ENCODE measurements around the gene CASP10. TPM values are rescaled to one million over a fixed set of nuclear protein-coding genes. Genes with fewer than 3 reads are reported as not detected.

The CASP10 gene
- total RNA-seq, 1 experiment from 2014 or later, result 1.2 TPM

DNA sequence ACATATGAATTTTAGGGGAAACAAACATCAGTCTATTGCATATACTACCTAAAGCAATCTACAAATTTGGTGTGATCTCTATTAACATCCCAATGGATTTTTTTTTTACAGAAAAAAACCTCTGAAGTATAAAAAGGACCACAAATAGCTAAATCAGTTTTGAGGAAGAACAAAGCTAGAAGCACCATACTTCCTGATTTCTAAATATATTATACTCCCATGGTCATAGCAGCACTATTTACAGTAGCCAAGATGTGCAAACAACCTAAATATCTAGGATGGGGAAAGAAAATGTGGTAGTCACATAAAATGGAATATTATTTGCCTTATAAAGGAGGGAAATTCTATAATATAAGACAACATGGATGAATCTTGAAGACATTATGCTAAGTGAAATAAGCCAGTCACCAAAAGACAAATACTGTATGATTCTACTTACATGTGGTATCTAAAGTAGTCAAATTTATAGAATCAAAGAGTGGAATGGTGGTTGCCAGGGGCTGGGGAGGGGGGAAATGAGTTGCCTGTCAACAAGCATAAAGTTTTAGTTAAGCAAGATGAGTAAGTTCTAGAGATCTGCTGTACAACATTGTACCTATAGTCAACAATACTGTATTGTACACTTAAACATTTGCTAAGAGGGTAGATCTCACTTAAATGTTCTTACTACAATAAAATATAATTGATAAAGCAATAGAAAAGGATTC lies 59.8 kb downstream of the CASP10 start:
- CTCF ChIA-PET, result interaction anchor here (1.2 kb wide), 1 partner anchor 11 kb away, joined by 5 read pairs; no protein-coding TSS in a partner anchor
- BruUV-seq (replicated peaks), result no TSS peak
- no peaks in the 10 kb centered on the region for H3K36me3 ChIP-seq (ENCODE audit: insufficient read depth, low read length, poor library complexity, severe bottlenecking)
- TF ChIP-seq, protein P1, sequence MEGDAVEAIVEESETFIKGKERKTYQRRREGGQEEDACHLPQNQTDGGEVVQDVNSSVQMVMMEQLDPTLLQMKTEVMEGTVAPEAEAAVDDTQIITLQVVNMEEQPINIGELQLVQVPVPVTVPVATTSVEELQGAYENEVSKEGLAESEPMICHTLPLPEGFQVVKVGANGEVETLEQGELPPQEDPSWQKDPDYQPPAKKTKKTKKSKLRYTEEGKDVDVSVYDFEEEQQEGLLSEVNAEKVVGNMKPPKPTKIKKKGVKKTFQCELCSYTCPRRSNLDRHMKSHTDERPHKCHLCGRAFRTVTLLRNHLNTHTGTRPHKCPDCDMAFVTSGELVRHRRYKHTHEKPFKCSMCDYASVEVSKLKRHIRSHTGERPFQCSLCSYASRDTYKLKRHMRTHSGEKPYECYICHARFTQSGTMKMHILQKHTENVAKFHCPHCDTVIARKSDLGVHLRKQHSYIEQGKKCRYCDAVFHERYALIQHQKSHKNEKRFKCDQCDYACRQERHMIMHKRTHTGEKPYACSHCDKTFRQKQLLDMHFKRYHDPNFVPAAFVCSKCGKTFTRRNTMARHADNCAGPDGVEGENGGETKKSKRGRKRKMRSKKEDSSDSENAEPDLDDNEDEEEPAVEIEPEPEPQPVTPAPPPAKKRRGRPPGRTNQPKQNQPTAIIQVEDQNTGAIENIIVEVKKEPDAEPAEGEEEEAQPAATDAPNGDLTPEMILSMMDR (conservative IDR thresholded peaks at IDR 0.05; ENCODE audit: low read depth, low read length), result no peak
- no peak for TF ChIP-seq EZH2 (IDR thresholded peaks at IDR 0.05; ENCODE audit: borderline replicate concordance, low read depth, low read length, poor library complexity, severe bottlenecking)
- peaks cover 5% of the 10 kb centered on the region for H3K9me3 ChIP-seq (ENCODE audit: low read depth, low read length, poor library complexity, severe bottlenecking)
- no peak overlapping the region for H3K27ac ChIP-seq (ENCODE audit: low read depth, low read length, poor library complexity, severe bottlenecking)
- no peak for DNase-seq (ENCODE audit: low spot score)
- intact Hi-C loops (cut with micrococcal nuclease; ENCODE audit: unreplicated experiment), result no loop called here
- no peaks in the 10 kb centered on the region for H3K4me1 ChIP-seq (ENCODE audit: insufficient read depth, low read length, poor library complexity, severe bottlenecking)
- POLR2A ChIA-PET (ENCODE audit: low non-redundant PET), result no interaction called here
- H3K27me3 ChIP-seq (replicated peaks; ENCODE audit: insufficient read depth, low read depth, low read length, poor library complexity), result no peaks in the 10 kb centered on the region
- no peak overlapping the region for H3K4me3 ChIP-seq (ENCODE audit: low read depth, low read length, poor library complexity, severe bottlenecking)

DNA sequence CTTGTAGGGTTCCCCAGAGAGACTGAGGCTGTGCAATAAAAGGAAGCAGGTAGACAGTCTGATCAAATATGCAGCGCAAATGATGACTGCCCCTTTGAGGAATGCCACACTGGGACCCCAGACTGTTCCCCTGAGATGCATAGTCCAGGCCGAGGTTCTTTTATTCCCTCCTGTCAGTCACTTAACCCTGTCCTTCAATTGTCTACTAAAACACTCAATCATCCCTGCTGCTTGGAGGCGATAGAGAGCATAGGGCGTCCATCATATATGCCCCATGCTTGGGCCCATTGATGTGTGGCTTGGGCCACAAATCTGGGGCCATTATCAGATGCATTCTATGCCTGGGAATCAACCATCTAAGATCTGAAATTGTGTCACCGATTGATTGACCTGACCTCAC lies 61.9 kb downstream of the CASP10 start:
- POLR2A ChIA-PET (ENCODE audit: low non-redundant PET), result no interaction called here
- intact Hi-C loops (cut with micrococcal nuclease; ENCODE audit: unreplicated experiment), result no loop called here

DNA sequence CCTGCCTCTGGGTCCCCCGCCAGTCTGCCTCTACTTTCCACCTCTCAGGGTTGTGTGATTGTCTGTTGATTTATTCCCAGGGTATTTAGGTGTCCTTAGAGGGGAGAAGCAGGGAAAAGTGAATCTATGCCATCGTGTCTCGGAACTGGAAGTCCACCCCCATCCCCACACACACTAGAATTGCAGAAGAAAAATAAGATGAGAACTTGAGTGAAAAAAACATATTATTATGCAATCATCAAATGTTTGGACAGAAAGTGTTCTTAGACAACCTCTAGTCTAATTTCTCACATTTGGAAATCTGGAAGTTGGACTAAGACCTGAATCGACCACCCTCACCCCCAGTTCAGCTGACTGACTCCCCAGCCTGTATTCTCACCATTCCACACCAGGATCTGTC lies 63.3 kb downstream of the CASP10 start:
- Histone ChIP-seq H3K36me3 (ENCODE audit: insufficient read depth, low read length, poor library complexity, severe bottlenecking) (no peaks in the 10 kb centered on the region), H3K27me3 (replicated peaks; ENCODE audit: insufficient read depth, low read depth, low read length, poor library complexity) (no peaks in the 10 kb centered on the region), H3K4me1 (ENCODE audit: insufficient read depth, low read length, poor library complexity, severe bottlenecking) (no peaks in the 10 kb centered on the region), H3K9me3 (ENCODE audit: low read depth, low read length, poor library complexity, severe bottlenecking) (peaks cover 5% of the 10 kb centered on the region), H3K4me3 (ENCODE audit: low read depth, low read length, poor library complexity, severe bottlenecking) (no peak overlapping the region), H3K27ac (ENCODE audit: low read depth, low read length, poor library complexity, severe bottlenecking) (no peak overlapping the region)
- POLR2A ChIA-PET (ENCODE audit: low non-redundant PET), result no interaction called here
- intact Hi-C loops (cut with micrococcal nuclease; ENCODE audit: unreplicated experiment), result no loop called here
- CTCF ChIA-PET, result no interaction called here
- TF ChIP-seq, protein P1 (conservative IDR thresholded peaks at IDR 0.05; ENCODE audit: low read depth, low read length), result no peak
- TF ChIP-seq EZH2 (IDR thresholded peaks at IDR 0.05; ENCODE audit: borderline replicate concordance, low read depth, low read length, poor library complexity, severe bottlenecking), result no peak
- BruUV-seq (replicated peaks), result no TSS peak
- DNase-seq (ENCODE audit: low spot score), result no peak

More for the DNA sequence above, 61.9 kb downstream of the CASP10 start:
- Histone ChIP-seq H3K4me3 (ENCODE audit: low read depth, low read length, poor library complexity, severe bottlenecking) (no peak overlapping the region), H3K9me3 (ENCODE audit: low read depth, low read length, poor library complexity, severe bottlenecking) (peaks cover 5% of the 10 kb centered on the region), H3K4me1 (ENCODE audit: insufficient read depth, low read length, poor library complexity, severe bottlenecking) (no peaks in the 10 kb centered on the region), H3K27me3 (replicated peaks; ENCODE audit: insufficient read depth, low read depth, low read length, poor library complexity) (no peaks in the 10 kb centered on the region), H3K27ac (ENCODE audit: low read depth, low read length, poor library complexity, severe bottlenecking) (no peak overlapping the region), H3K36me3 (ENCODE audit: insufficient read depth, low read length, poor library complexity, severe bottlenecking) (no peaks in the 10 kb centered on the region)
- DNase-seq (ENCODE audit: low spot score), result no peak
- TF ChIP-seq, protein P1 (conservative IDR thresholded peaks at IDR 0.05; ENCODE audit: low read depth, low read length), result no peak
- TF ChIP-seq EZH2 (IDR thresholded peaks at IDR 0.05; ENCODE audit: borderline replicate concordance, low read depth, low read length, poor library complexity, severe bottlenecking), result no peak
- no TSS peak for BruUV-seq (replicated peaks)
- CTCF ChIA-PET, result interaction anchor here (0.7 kb wide), 1 partner anchor 478 kb away, joined by 5 read pairs; no protein-coding TSS in a partner anchor

Data from A673 (cell line).